Measurements from ENCODE around the gene TMEM205. TPM values are rescaled to one million over a fixed set of nuclear protein-coding genes. Genes with fewer than 3 reads are reported as not detected.
"Not testable (repeated sequence)": the region's sequence is repeated elsewhere in the genome, so short reads cannot be mapped to it uniquely, and the experiment has no call there.

The TMEM205 gene
- total RNA-seq, 1 donor from 2014 or later, result 70.6 TPM

- H3K36me3 ChIP-seq (ENCODE audit: control insufficient read depth, insufficient read depth, low read length), result no peaks in the 10 kb centered on the region
- H3K4me3 ChIP-seq (ENCODE audit: low read depth, low read length), result no peak overlapping the region
- H3K27me3 ChIP-seq (ENCODE audit: control insufficient read depth, insufficient read depth, low read length), result no peaks in the 10 kb centered on the region
- DNase-seq (ENCODE audit: low read depth) (no peak), FAIRE-seq (no peak)
- TF ChIP-seq CTCF (IDR thresholded peaks at IDR 0.05; ENCODE audit: insufficient read depth, low read length, severe bottlenecking), result no peak
These were observed 23.6 kb downstream of the TMEM205 start for GRCh38 chr19:11322269-11323024.

DNA sequence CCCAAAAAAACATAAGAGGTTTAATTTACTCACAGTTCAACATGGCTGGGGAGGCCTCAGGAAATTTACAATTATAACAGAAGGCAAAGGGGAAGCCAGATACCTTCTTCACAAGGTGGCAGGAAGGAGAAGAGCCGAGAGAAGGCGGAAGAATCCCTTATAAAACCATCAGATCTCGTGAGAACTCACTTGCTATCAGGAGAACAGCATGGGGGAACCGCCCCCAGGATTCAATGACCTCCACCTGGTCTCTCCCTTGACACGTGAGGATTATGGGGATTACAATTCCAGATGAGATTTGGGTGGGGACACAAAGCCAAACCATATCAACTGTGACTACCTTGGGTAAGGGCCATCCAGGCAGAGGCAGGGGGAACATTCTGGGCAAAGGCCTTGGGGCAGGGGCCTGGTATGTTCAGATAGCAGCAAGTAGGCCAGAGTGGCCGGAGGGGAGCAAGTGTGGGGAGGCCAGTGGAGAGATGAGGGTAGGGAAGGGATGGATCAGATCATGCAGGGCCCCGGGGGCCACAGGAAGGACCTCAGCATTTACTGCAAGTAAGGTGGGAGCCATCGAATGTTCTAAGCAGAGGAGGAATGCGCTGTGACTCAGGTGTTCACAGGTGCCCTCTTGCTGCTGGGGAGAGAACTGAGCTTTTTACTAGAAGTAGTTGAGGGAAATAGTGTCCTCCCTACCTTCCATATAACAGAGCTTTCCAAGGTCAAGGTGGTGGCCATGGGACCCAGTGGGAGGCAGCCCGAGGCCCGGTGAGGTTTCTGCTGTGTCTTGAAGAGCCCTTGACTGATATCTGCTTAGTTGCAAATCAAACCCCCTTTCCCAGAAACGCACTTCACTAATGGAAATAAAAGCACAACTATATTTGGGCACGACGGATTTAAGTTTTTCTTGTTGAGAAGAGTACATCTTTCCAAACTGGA, 24.6 kb downstream of the TMEM205 start:
- no peak overlapping the region for H3K4me3 ChIP-seq (ENCODE audit: low read depth, low read length)
- DNase-seq (ENCODE audit: low read depth) (no peak), FAIRE-seq (no peak)
- H3K36me3 ChIP-seq (ENCODE audit: control insufficient read depth, insufficient read depth, low read length), result no peaks in the 10 kb centered on the region
- H3K27me3 ChIP-seq (ENCODE audit: control insufficient read depth, insufficient read depth, low read length), result no peaks in the 10 kb centered on the region
- TF ChIP-seq CTCF (IDR thresholded peaks at IDR 0.05; ENCODE audit: insufficient read depth, low read length, severe bottlenecking), result peak; percentile 44

DNA sequence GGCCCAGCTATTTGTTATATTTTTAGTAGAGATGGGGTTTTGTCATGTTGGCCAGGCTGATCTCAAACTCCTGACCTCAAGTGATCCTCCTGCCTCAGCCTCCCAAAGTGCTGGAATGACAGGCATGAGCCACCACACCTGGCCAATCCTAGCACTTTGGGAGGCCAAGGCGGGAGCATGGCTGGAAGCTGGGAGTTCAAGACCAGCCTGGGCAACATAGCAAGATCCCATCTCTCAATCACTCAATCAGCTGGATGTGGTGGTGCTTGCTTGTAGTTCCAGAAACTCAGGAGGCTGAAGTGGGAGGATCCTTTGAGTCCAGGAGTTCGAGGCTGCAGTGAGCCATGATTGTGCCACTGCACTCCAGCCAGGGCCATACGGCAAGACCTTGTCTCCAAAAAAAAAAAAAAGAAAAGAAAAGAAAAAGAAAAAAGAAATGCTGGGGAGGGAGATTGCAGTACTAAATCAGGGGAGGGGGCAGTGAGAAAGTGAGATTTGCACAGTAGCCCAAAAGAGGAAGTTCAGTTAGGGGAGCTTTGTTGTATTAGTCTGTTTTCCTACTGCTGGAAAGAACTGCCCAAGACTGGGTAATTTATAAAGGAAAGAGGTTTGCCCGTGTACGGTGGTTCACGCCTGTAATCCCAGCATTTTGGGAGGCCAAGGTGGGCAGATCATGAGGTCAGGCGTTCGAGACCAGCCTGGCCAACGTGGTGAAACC, 25.6 kb downstream of the TMEM205 start:
- DNase-seq (ENCODE audit: low read depth); FAIRE-seq; H3K27me3 ChIP-seq (ENCODE audit: control insufficient read depth, insufficient read depth, low read length); H3K4me3 ChIP-seq (ENCODE audit: low read depth, low read length); H3K36me3 ChIP-seq (ENCODE audit: control insufficient read depth, insufficient read depth, low read length): not testable (repeated sequence)

- TF ChIP-seq CTCF (IDR thresholded peaks at IDR 0.05; ENCODE audit: insufficient read depth, low read length, severe bottlenecking), result no peak
- Histone ChIP-seq H3K4me3 (ENCODE audit: low read depth, low read length) (no peak overlapping the region), H3K36me3 (ENCODE audit: control insufficient read depth, insufficient read depth, low read length) (no peaks in the 10 kb centered on the region), H3K27me3 (ENCODE audit: control insufficient read depth, insufficient read depth, low read length) (no peaks in the 10 kb centered on the region)
- FAIRE-seq, result no peak
- no peak for DNase-seq (ENCODE audit: low read depth)
These were observed 39.7 kb downstream of the TMEM205 start for GRCh38 chr19:11306337-11306736.

GRCh38 chr19:11304936-11305335, 41.1 kb downstream of the TMEM205 start:
- H3K36me3 ChIP-seq (ENCODE audit: control insufficient read depth, insufficient read depth, low read length), result no peaks in the 10 kb centered on the region
- DNase-seq (ENCODE audit: low read depth) (no peak), FAIRE-seq (no peak)

More at GRCh38 chr19:11304936-11305335, 41.1 kb downstream of the TMEM205 start:
- no peak for TF ChIP-seq CTCF (IDR thresholded peaks at IDR 0.05; ENCODE audit: insufficient read depth, low read length, severe bottlenecking)
- H3K27me3 ChIP-seq (ENCODE audit: control insufficient read depth, insufficient read depth, low read length), result no peaks in the 10 kb centered on the region
- H3K4me3 ChIP-seq (ENCODE audit: low read depth, low read length), result no peak overlapping the region
